Osteoblast (primary cell): ENCODE measurements around the gene EPB41. TPM values are rescaled to one million over a fixed set of nuclear protein-coding genes. Genes with fewer than 3 reads are reported as not detected.
A peak's percentile ranks its signal among the peaks of the same experiment; 100 is the strongest.

Experiments
- DNase-seq: peaks from one replicate; pipeline ENCODE4 v3.0.0; 2011; ENCODE audit warnings: low spot score, mixed read lengths; ENCODE audit not compliant: insufficient read length; ENCODE audit errors: missing footprints
- H2AFZ ChIP-seq: 2 replicates; pipeline ENCODE4 v1.6.0; 2011; ENCODE audit warnings: mild to moderate bottlenecking, low read length
- H3K27ac ChIP-seq: 2 replicates; pipeline ENCODE4 v1.5.1; 2011; ENCODE audit warnings: mild to moderate bottlenecking, low read depth, low read length, moderate library complexity
- H3K27me3 ChIP-seq: 2 replicates; pipeline ENCODE4 v1.6.0; 2012; ENCODE audit warnings: mild to moderate bottlenecking, control low read depth, inconsistent platforms, low read length, moderate library complexity; ENCODE audit not compliant: insufficient read depth
- H3K36me3 ChIP-seq: 2 replicates; pipeline ENCODE4 v1.5.1; 2011; ENCODE audit warnings: mild to moderate bottlenecking, low read length, control low read depth, moderate library complexity; ENCODE audit not compliant: insufficient read depth
- H3K4me1 ChIP-seq: 2 replicates; pipeline ENCODE4 v1.5.1; 2011; ENCODE audit warnings: mild to moderate bottlenecking, low read length, control low read depth, moderate library complexity; ENCODE audit not compliant: insufficient read depth
- H3K4me2 ChIP-seq: 2 replicates; pipeline ENCODE4 v1.6.0; 2011; ENCODE audit warnings: mild to moderate bottlenecking, low read length; ENCODE audit not compliant: insufficient read depth
- H3K4me3 ChIP-seq: fragments of 200-600 bp; sonication (generic); 3 replicates; pipeline ENCODE4 v1.5.1; 2012; ENCODE audit warnings: mild to moderate bottlenecking, low read length, inconsistent platforms; ENCODE audit not compliant: insufficient read depth
- H3K79me2 ChIP-seq: 2 replicates; pipeline ENCODE4 v1.6.0; 2012; ENCODE audit warnings: mild to moderate bottlenecking, low read length, control low read depth, inconsistent platforms; ENCODE audit not compliant: insufficient read depth
- H3K9me3 ChIP-seq: 2 replicates; pipeline ENCODE4 v1.5.1; 2011; ENCODE audit warnings: low read depth, low read length, control low read depth
- H4K20me1 ChIP-seq: 2 replicates; pipeline ENCODE4 v1.6.0; 2012; ENCODE audit warnings: mild to moderate bottlenecking, low read length, control low read depth; ENCODE audit not compliant: insufficient read depth
- total RNA-seq: library from RNA; depleted of rRNA; stranded (reverse); fragments of >200 nt; gene quantifications from 2 replicates; pipeline ENCODE4 v1.2.3, GENCODE V29; 2012
- TF ChIP-seq, protein P1 (sequence below): IDR thresholded peaks from 2 replicates; pipeline ENCODE4 v1.5.1; 2011; ENCODE audit warnings: mild to moderate bottlenecking, low read depth, low read length, moderate library complexity; ENCODE audit errors: extremely low read depth

Gene EPB41
- total RNA-seq, 1 donor, result 20.6 TPM

DNA sequence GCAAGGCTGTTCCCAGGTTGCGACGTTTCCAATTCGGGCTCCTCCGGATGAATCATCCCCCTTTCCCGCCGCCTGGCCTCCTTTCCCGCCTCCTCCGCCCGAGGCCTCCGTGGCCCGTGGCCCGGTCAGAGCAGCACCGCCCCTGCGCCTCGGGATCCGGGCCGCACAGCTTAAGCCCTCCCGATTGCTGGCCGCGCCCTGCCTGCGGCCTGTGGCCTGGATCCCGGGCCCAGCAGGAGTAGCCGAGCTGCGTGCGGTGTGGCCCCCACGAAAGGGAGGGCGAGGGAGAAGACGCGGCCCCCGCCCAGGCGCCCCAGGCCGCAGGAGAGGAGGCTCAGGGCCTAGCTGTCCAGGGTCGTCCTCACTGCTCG lies 208.3 kb downstream of the EPB41 start:
- Histone ChIP-seq H3K27me3 (no peaks in the 10 kb centered on the region), H3K27ac (peak overlapping the region; percentile 65), H3K4me3 (peak overlapping the region; percentile 81), H3K36me3 (no peaks in the 10 kb centered on the region), H4K20me1 (peaks cover 10% of the 10 kb centered on the region), H2AFZ (peak overlapping the region; percentile 62), H3K79me2 (no peaks in the 10 kb centered on the region), H3K4me2 (peak overlapping the region; percentile 86), H3K4me1 (peaks cover 12% of the 10 kb centered on the region), H3K9me3 (no peaks in the 10 kb centered on the region)
- TF ChIP-seq, protein P1, sequence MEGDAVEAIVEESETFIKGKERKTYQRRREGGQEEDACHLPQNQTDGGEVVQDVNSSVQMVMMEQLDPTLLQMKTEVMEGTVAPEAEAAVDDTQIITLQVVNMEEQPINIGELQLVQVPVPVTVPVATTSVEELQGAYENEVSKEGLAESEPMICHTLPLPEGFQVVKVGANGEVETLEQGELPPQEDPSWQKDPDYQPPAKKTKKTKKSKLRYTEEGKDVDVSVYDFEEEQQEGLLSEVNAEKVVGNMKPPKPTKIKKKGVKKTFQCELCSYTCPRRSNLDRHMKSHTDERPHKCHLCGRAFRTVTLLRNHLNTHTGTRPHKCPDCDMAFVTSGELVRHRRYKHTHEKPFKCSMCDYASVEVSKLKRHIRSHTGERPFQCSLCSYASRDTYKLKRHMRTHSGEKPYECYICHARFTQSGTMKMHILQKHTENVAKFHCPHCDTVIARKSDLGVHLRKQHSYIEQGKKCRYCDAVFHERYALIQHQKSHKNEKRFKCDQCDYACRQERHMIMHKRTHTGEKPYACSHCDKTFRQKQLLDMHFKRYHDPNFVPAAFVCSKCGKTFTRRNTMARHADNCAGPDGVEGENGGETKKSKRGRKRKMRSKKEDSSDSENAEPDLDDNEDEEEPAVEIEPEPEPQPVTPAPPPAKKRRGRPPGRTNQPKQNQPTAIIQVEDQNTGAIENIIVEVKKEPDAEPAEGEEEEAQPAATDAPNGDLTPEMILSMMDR, result no peak
- DNase-seq, result peak; percentile 99

DNA sequence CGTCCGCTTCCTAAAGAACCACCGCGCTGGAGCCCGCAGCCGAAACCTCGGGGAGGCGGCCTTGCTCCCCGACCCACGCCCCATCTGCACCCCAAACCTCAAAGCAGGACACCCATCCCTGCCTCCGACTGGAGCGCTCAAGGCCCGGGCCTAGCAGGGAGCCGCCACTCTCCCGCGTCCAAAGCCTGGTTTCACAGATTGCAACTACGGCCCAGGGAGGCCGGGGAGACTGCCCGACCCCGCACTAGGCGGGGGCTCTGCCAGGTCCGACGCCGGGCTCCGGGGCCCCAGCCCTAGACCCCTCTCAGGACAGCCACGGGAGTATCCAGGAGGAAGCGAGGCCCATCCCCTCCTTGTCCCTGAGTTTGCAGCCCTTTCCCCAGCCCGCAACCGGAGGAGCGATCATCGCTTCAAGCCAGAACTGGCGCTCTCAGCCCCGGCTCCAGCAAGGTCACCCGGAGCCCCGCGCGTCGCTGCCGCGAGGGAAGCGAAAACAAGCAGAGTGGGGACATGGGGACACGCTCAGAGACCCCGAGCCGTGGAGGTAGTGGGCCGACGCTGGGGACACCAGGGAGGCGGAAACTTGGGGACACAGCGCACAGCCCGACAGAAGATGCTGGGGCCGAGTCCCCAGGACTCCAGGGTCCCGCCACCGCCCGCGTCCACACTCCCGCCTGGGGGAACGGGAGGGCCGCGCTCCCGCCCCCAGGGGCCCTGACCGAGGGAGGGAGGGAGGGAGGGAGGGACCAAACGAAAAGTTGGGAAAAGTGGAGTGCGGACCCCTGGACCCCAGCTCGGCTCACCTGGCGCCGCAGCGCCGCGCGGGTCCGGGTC lies 208.9 kb downstream of the EPB41 start:
- peak overlapping the region; percentile 62 for H2AFZ ChIP-seq
- DNase-seq, result peak; percentile 94
- H3K36me3 ChIP-seq, result no peaks in the 10 kb centered on the region
- H3K4me2 ChIP-seq, result peak overlapping the region; percentile 86
- H3K27me3 ChIP-seq, result no peaks in the 10 kb centered on the region
- peaks cover 10% of the 10 kb centered on the region for H4K20me1 ChIP-seq
- H3K4me3 ChIP-seq, result peak overlapping the region; percentile 81
- peak overlapping the region; percentile 65 for H3K27ac ChIP-seq
- no peaks in the 10 kb centered on the region for H3K79me2 ChIP-seq
- no peaks in the 10 kb centered on the region for H3K9me3 ChIP-seq
- H3K4me1 ChIP-seq, result peaks cover 12% of the 10 kb centered on the region
- TF ChIP-seq, protein P1, result no peak

DNA sequence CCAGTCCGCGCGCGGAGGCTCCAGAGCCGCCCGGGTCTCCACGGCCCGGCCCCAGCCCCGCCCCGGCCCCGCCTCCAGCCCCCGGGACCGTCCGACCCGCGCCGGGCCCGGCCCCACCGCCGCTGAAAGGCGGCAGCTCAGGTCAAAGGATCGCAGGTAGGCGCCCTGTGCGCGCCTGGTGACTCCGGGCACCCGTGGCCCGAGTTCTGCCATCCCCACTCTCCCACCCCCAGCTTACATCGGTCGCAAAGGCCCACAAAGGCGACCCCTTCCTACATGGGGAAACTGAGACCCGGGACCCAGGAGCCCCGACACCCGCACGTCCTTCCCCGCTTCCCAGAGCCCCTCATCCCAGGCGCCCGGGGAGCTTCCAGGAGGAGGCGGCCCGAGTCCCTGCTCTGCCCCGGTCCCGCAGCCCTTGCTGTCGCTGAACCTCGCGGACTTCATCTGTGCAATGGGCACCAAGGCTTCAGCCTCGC lies 209.6 kb downstream of the EPB41 start, which contains the start of gene TMEM200B:
TSS of gene TMEM200B (minus strand) at position 17 of the 479 bp plus-strand sequence. CDS start 2,075 bp downstream, outside the sequence.
- Histone ChIP-seq H4K20me1 (peaks cover 10% of the 10 kb centered on the region), H3K4me1 (peaks cover 12% of the 10 kb centered on the region), H3K27me3 (no peaks in the 10 kb centered on the region), H3K36me3 (no peaks in the 10 kb centered on the region), H3K4me3 (peak within 1 kb of the TSS; percentile 81), H3K4me2 (peak within 1 kb of the TSS; percentile 86), H2AFZ (peak within 1 kb of the TSS; percentile 89), H3K9me3 (no peaks in the 10 kb centered on the region), H3K79me2 (no peaks in the 10 kb centered on the region), H3K27ac (peak within 1 kb of the TSS; percentile 77)
- TF ChIP-seq, protein P1, result no peak
- DNase-seq, result no peak
